GM10248 (cell line): ENCODE measurements around the gene SLC6A6.

Source experiments
- CTCF ChIA-PET: fragments of 300-600 bp; sonication (Branson Sonifier 250); formaldehyde crosslinking; extraction: SDS; loops from one replicate; lab custom pipeline; 2021; ENCODE audit warnings: antibody characterized with exemption; lab: Yijun Ruan, JAX
- POLR2A ChIA-PET: fragments of 350-650 bp; sonication (Branson Sonifier 250); formaldehyde crosslinking; extraction: SDS; loops from one replicate; lab custom pipeline; 2020; ENCODE audit warnings: antibody characterized with exemption; lab: Yijun Ruan, JAX
- DNase-seq: peaks from one replicate; pipeline ENCODE4 v3.0.0; 2012; ENCODE audit errors: extremely low spot score
- CTCF ChIP-seq: IDR thresholded peaks from 2 replicates; pipeline ENCODE4 v1.5.1; 2012; ENCODE audit warnings: mild to moderate bottlenecking, low read depth; ENCODE audit errors: extremely low read depth, missing control alignments, control extremely low read depth

The SLC6A6 gene

GRCh38 chr3:14480207-14481017, 78.0 kb downstream of the SLC6A6 start:
- CTCF ChIA-PET = interaction anchor here (2.6 kb wide), 1 partner anchor 28 kb away, joined by 5 read pairs; no protein-coding TSS in a partner anchor
- no peak for DNase-seq

GRCh38 chr3:14481018-14481645, 78.7 kb downstream of the SLC6A6 start:
- POLR2A ChIA-PET = no interaction called here
- CTCF ChIA-PET = interaction anchor here (2.6 kb wide), 1 partner anchor 27 kb away, joined by 5 read pairs; no protein-coding TSS in a partner anchor
- no peak for DNase-seq
- no peak for TF ChIP-seq CTCF

More at GRCh38 chr3:14480207-14481017, 78.0 kb downstream of the SLC6A6 start:
- POLR2A ChIA-PET = no interaction called here
- no peak for TF ChIP-seq CTCF

GRCh38 chr3:14481646-14482036, 79.2 kb downstream of the SLC6A6 start:
- POLR2A ChIA-PET = no interaction called here

GRCh38 chr3:14482271-14482721, 79.9 kb downstream of the SLC6A6 start:
- no peak for TF ChIP-seq CTCF
- ChIA-PET POLR2A (no interaction called here), CTCF (interaction anchor here (2.6 kb wide), 1 partner anchor 26 kb away, joined by 5 read pairs; no protein-coding TSS in a partner anchor)
- no peak for DNase-seq

More at GRCh38 chr3:14481646-14482036, 79.2 kb downstream of the SLC6A6 start:
- CTCF ChIA-PET = interaction anchor here (2.6 kb wide), 1 partner anchor 27 kb away, joined by 5 read pairs; no protein-coding TSS in a partner anchor
- no peak for DNase-seq
- no peak for TF ChIP-seq CTCF

- no peak for DNase-seq
- ChIA-PET POLR2A (interaction anchor here (1.2 kb wide), 1 partner anchor 279 kb away, joined by 3 read pairs; no protein-coding TSS in a partner anchor), CTCF (interaction anchor here (1.6 kb wide), 1 partner anchor 298 kb away, joined by 3 read pairs; no protein-coding TSS in a partner anchor)
- TF ChIP-seq CTCF = no peak
These were observed 80.9 kb downstream of the SLC6A6 start for GRCh38 chr3:14483286-14483685.

- TF ChIP-seq CTCF = no peak
- POLR2A ChIA-PET = no interaction called here
- CTCF ChIA-PET = interaction anchor here (2.0 kb wide), 1 partner anchor 27 kb away, joined by 4 read pairs; no protein-coding TSS in a partner anchor
- DNase-seq = no peak
These were observed 82.3 kb downstream of the SLC6A6 start for GRCh38 chr3:14484741-14485140.
